GM23338 (cell line): Measurements from ENCODE around the gene PCYT2. TPM values are rescaled to one million over a fixed set of nuclear protein-coding genes. Genes with fewer than 3 reads are reported as not detected.

Experiments used
- ATAC-seq: fragments of 200-7000 bp; cut with Tn5 transposase; 3 replicates; pipeline ENCODE4 v1.9.1; 2020
- DNase-seq: peaks from one replicate; pipeline ENCODE4 v3.0.0-alpha.2; 2015; ENCODE audit warnings: low spot score
- H2AFZ ChIP-seq: fragments of 200-600 bp; sonication (generic); 2 replicates; pipeline ENCODE4 v1.8.0; 2016; ENCODE audit warnings: antibody characterized with exemption, mild to moderate bottlenecking, moderate library complexity
- H3F3A ChIP-seq: fragments of 200-600 bp; sonication (generic); replicated peaks from 2 replicates; pipeline ENCODE4 v1.8.0; 2017; ENCODE audit warnings: antibody characterized with exemption, mixed run types, low read depth
- H3K27ac ChIP-seq: fragments of 200-600 bp; sonication (generic); 2 replicates; pipeline ENCODE4 v1.6.1; 2016; ENCODE audit warnings: low read depth
- H3K27me3 ChIP-seq: fragments of 200-600 bp; sonication (generic); 2 replicates; pipeline ENCODE4 v1.8.0; 2016; ENCODE audit warnings: mild to moderate bottlenecking, mixed run types, moderate library complexity; ENCODE audit not compliant: insufficient read depth
- H3K36me3 ChIP-seq: fragments of 200-600 bp; sonication (generic); 2 replicates; pipeline ENCODE4 v1.8.0; 2016; ENCODE audit warnings: mild to moderate bottlenecking; ENCODE audit not compliant: insufficient read depth
- H3K4me1 ChIP-seq: fragments of 200-600 bp; sonication (generic); 2 replicates; pipeline ENCODE4 v1.8.0; 2016; ENCODE audit warnings: mild to moderate bottlenecking, moderate library complexity; ENCODE audit not compliant: insufficient read depth
- H3K4me2 ChIP-seq: fragments of 200-600 bp; sonication (generic); 2 replicates; pipeline ENCODE4 v1.7.1; 2017; ENCODE audit warnings: mixed run types
- H3K4me3 ChIP-seq: fragments of 200-600 bp; sonication (generic); 2 replicates; pipeline ENCODE4 v1.6.1; 2016; ENCODE audit warnings: mixed run types
- H3K79me2 ChIP-seq: fragments of 200-600 bp; sonication (generic); replicated peaks from 2 replicates; pipeline ENCODE4 v1.8.0; 2017; ENCODE audit warnings: mild to moderate bottlenecking; ENCODE audit not compliant: insufficient read depth
- H3K9me2 ChIP-seq: fragments of 200-600 bp; sonication (generic); 2 replicates; pipeline ENCODE4 v1.8.0; 2017; ENCODE audit not compliant: insufficient read depth
- H4K20me1 ChIP-seq: fragments of 200-600 bp; sonication (generic); replicated peaks from 2 replicates; pipeline ENCODE4 v1.8.0; 2017; ENCODE audit warnings: mild to moderate bottlenecking; ENCODE audit not compliant: insufficient read depth
- H3K27ac Mint-ChIP-seq: 2 replicates; pipeline ENCODE4 v1.8.0; 2020; ENCODE audit warnings: inconsistent platforms, mild to moderate bottlenecking, moderate library complexity, mixed read lengths
- H3K27me3 Mint-ChIP-seq: 3 replicates; pipeline ENCODE4 v1.8.0; 2022; ENCODE audit warnings: low read depth, mild to moderate bottlenecking, moderate library complexity, mixed read lengths, inconsistent platforms; ENCODE audit not compliant: insufficient read depth, poor library complexity
- H3K36me3 Mint-ChIP-seq: 3 replicates; pipeline ENCODE4 v1.8.0; 2021; ENCODE audit warnings: low read depth, mild to moderate bottlenecking, inconsistent platforms, moderate library complexity, mixed read lengths
- H3K4me1 Mint-ChIP-seq: 3 replicates; pipeline ENCODE4 v1.8.0; 2020; ENCODE audit warnings: mild to moderate bottlenecking, inconsistent platforms, mixed read lengths
- H3K4me3 Mint-ChIP-seq: 3 replicates; pipeline ENCODE4 v1.8.0; 2021; ENCODE audit warnings: moderate library complexity, mild to moderate bottlenecking, inconsistent platforms, mixed read lengths
- H3K9me3 Mint-ChIP-seq: 3 replicates; pipeline ENCODE4 v1.8.0; 2020; ENCODE audit warnings: moderate library complexity, mild to moderate bottlenecking, inconsistent platforms, mixed read lengths
- ETS1 ChIP-seq: IDR thresholded peaks from 2 replicates; pipeline ENCODE4 v1.6.1; 2016; ENCODE audit warnings: antibody characterized with exemption
- EZH2 ChIP-seq: fragments of 200-600 bp; sonication (generic); IDR thresholded peaks from one replicate; pipeline ENCODE4 v1.8.0; 2017; ENCODE audit warnings: antibody characterized with exemption, mild to moderate bottlenecking, low read depth; ENCODE audit not compliant: unreplicated experiment
- EZH2phosphoT487 ChIP-seq: fragments of 200-600 bp; sonication (generic); IDR thresholded peaks from one replicate; pipeline ENCODE4 v1.8.1; 2018; ENCODE audit warnings: antibody characterized with exemption; ENCODE audit not compliant: unreplicated experiment
- NANOG ChIP-seq: IDR thresholded peaks from 2 replicates; pipeline ENCODE4 v1.6.1; 2016; ENCODE audit warnings: antibody characterized with exemption, borderline replicate concordance
- POLR2AphosphoS5 ChIP-seq: IDR thresholded peaks from 2 replicates; pipeline ENCODE4 v1.6.1; 2016; ENCODE audit warnings: antibody characterized with exemption, low read depth
- REST ChIP-seq: IDR thresholded peaks from one replicate; pipeline ENCODE4 v1.6.1; 2018; ENCODE audit warnings: antibody characterized with exemption; ENCODE audit not compliant: unreplicated experiment
- ZNF114 ChIP-seq: fragments of 250-450 bp; sonication (Bioruptor Pico); IDR thresholded peaks from 2 replicates; pipeline ENCODE4 v1.5.0; 2020; ENCODE audit warnings: mild to moderate bottlenecking, moderate library complexity
- ZNF331 ChIP-seq: fragments of 250-450 bp; sonication (Bioruptor Pico); IDR thresholded peaks from 2 replicates; pipeline ENCODE4 v1.5.0; 2020; ENCODE audit warnings: low read depth, mild to moderate bottlenecking, moderate library complexity
- polyA plus RNA-seq: library from polyadenylated mRNA; unstranded; fragments of >200 nt; fragmentation: Nextera tagmentation; extraction: Ambion mirVana; gene quantifications from 2 replicates; pipeline ENCODE4 v1.2.1, GENCODE V29; 2016
- total RNA-seq: library from RNA; depleted of rRNA; stranded (reverse); fragments of >200 nt; shearing (Covaris generic); gene quantifications from 2 replicates; pipeline ENCODE4 v1.2.3, GENCODE V29; 2014

PCYT2 gene
- total and polyA plus RNA-seq, 2 experiments from 2014 or later: 51.6 to 82.9 TPM

GRCh38 chr17:81940538-81941483, 29.6 kb upstream of the PCYT2 start:
- Mint-ChIP-seq H3K27me3 (peaks cover 35% of the 10 kb centered on the region), H3K27ac (no peak overlapping the region), H3K36me3 (peaks cover 8% of the 10 kb centered on the region), H3K4me1 (peaks cover 21% of the 10 kb centered on the region), H3K4me3 (no peak overlapping the region; the same call in 2 of the 3 replicates), H3K9me3 (no peaks in the 10 kb centered on the region)
- H3K4me1 ChIP-seq: peaks cover 15% of the 10 kb centered on the region
- TF ChIP-seq ZNF331 (no peak), EZH2 (no peak)
- H2AFZ ChIP-seq: 0 out of 2 replicates have a peak overlapping the region, but pooled peaks have one; percentile 83
- H3K27ac ChIP-seq: no peak overlapping the region
- no peaks in the 10 kb centered on the region for H4K20me1 ChIP-seq
- no peaks in the 10 kb centered on the region for H3K36me3 ChIP-seq
- peaks cover 4% of the 10 kb centered on the region; the same call in 1 of the 2 replicates for H3K27me3 ChIP-seq
- DNase-seq: no peak
- no peaks in the 10 kb centered on the region for H3K9me2 ChIP-seq
- H3K79me2 ChIP-seq: peaks cover 11% of the 10 kb centered on the region; the same call in 1 of the 2 replicates
- no peak overlapping the region; the same call in 1 of the 2 replicates for H3K4me2 ChIP-seq
- H3F3A ChIP-seq: peaks cover 10% of the 10 kb centered on the region; the same call in 1 of the 2 replicates
- no peak overlapping the region for H3K4me3 ChIP-seq
- ATAC-seq: no peak

GRCh38 chr17:81939881-81940385, 28.7 kb upstream of the PCYT2 start:
- ATAC-seq (no peak), DNase-seq (no peak)
- Histone ChIP-seq H3K27ac (no peak overlapping the region), H3K4me2 (no peak overlapping the region), H3K79me2 (peaks cover 12% of the 10 kb centered on the region; the same call in 1 of the 2 replicates), H3K4me1 (peaks cover 15% of the 10 kb centered on the region), H4K20me1 (no peaks in the 10 kb centered on the region; the same call in 1 of the 2 replicates), H3K36me3 (no peaks in the 10 kb centered on the region), H2AFZ (no peak overlapping the region), H3K9me2 (no peaks in the 10 kb centered on the region), H3K4me3 (no peak overlapping the region), H3K27me3 (peaks cover 4% of the 10 kb centered on the region; the same call in 1 of the 2 replicates), H3F3A (peaks cover 10% of the 10 kb centered on the region; the same call in 1 of the 2 replicates)
- Mint-ChIP-seq H3K27me3 (peaks cover 37% of the 10 kb centered on the region), H3K4me3 (no peak overlapping the region), H3K27ac (no peak overlapping the region), H3K36me3 (peaks cover 16% of the 10 kb centered on the region), H3K9me3 (no peaks in the 10 kb centered on the region), H3K4me1 (peaks cover 23% of the 10 kb centered on the region)
- TF ChIP-seq ZNF331: no peak
- no peak for TF ChIP-seq ZNF114 (CRISPR knock-in tag)
- no peak for TF ChIP-seq POLR2AphosphoS5
- TF ChIP-seq REST: no peak
- no peak for TF ChIP-seq ETS1
- no peak for TF ChIP-seq EZH2
- TF ChIP-seq EZH2phosphoT487: no peak
- TF ChIP-seq NANOG: no peak
